ENCODE results near the gene CDH16. TPM values are rescaled to one million over a fixed set of nuclear protein-coding genes. Genes with fewer than 3 reads are reported as not detected.

Gene CDH16
- total and polyA plus RNA-seq, 2 experiments from 2014 or later = not detected

GRCh38 chr16:66873685-66874055 is 45.0 kb downstream of the CDH16 start:
- Mint-ChIP-seq H3K27ac (no peak overlapping the region), H3K27me3 (ENCODE audit: insufficient read depth, low read depth, poor library complexity) (peaks cover 10% of the 10 kb centered on the region), H3K9me3 (no peaks in the 10 kb centered on the region), H3K4me3 (no peak overlapping the region), H3K4me1 (peaks cover 11% of the 10 kb centered on the region), H3K36me3 (ENCODE audit: low read depth) (no peaks in the 10 kb centered on the region)
- H4K20me1 ChIP-seq (replicated peaks; ENCODE audit: insufficient read depth) = no peaks in the 10 kb centered on the region
- no peak overlapping the region for H3K4me2 ChIP-seq
- no peak for TF ChIP-seq JUNB (IDR thresholded peaks at IDR 0.05; ENCODE audit: unreplicated experiment)
- TF ChIP-seq, protein P1, sequence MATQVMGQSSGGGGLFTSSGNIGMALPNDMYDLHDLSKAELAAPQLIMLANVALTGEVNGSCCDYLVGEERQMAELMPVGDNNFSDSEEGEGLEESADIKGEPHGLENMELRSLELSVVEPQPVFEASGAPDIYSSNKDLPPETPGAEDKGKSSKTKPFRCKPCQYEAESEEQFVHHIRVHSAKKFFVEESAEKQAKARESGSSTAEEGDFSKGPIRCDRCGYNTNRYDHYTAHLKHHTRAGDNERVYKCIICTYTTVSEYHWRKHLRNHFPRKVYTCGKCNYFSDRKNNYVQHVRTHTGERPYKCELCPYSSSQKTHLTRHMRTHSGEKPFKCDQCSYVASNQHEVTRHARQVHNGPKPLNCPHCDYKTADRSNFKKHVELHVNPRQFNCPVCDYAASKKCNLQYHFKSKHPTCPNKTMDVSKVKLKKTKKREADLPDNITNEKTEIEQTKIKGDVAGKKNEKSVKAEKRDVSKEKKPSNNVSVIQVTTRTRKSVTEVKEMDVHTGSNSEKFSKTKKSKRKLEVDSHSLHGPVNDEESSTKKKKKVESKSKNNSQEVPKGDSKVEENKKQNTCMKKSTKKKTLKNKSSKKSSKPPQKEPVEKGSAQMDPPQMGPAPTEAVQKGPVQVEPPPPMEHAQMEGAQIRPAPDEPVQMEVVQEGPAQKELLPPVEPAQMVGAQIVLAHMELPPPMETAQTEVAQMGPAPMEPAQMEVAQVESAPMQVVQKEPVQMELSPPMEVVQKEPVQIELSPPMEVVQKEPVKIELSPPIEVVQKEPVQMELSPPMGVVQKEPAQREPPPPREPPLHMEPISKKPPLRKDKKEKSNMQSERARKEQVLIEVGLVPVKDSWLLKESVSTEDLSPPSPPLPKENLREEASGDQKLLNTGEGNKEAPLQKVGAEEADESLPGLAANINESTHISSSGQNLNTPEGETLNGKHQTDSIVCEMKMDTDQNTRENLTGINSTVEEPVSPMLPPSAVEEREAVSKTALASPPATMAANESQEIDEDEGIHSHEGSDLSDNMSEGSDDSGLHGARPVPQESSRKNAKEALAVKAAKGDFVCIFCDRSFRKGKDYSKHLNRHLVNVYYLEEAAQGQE (IDR thresholded peaks at IDR 0.05; ENCODE audit: unreplicated experiment) = no peak
- TF ChIP-seq ZNF114 (CRISPR knock-in tag; IDR thresholded peaks at IDR 0.05) = no peak
- no peak for TF ChIP-seq POLR2AphosphoS5 (IDR thresholded peaks at IDR 0.05; ENCODE audit: low read depth)
- TF ChIP-seq EZH2phosphoT487 (IDR thresholded peaks at IDR 0.05; ENCODE audit: unreplicated experiment) = no peak
- H3F3A ChIP-seq (replicated peaks; ENCODE audit: low read depth) = peaks cover 10% of the 10 kb centered on the region; the same call in 1 of the 2 replicates
- H2AFZ ChIP-seq = no peak overlapping the region
- no peaks in the 10 kb centered on the region for H3K4me1 ChIP-seq (ENCODE audit: insufficient read depth)
- no peaks in the 10 kb centered on the region for H3K79me2 ChIP-seq (replicated peaks; ENCODE audit: insufficient read depth)
- no peaks in the 10 kb centered on the region for H3K27me3 ChIP-seq (ENCODE audit: insufficient read depth)
- no peak overlapping the region for H3K4me3 ChIP-seq
- no peak for ATAC-seq
- no peaks in the 10 kb centered on the region for H3K9me2 ChIP-seq (ENCODE audit: insufficient read depth)
- no peak overlapping the region for H3K27ac ChIP-seq (ENCODE audit: low read depth)
- no peaks in the 10 kb centered on the region for H3K36me3 ChIP-seq (ENCODE audit: insufficient read depth)
- DNase-seq (ENCODE audit: low spot score) = peak; percentile 15

GRCh38 chr16:66872943-66873684 is 45.6 kb downstream of the CDH16 start:
- Histone ChIP-seq H2AFZ (peak overlapping the region; percentile 100), H3K4me1 (ENCODE audit: insufficient read depth) (no peaks in the 10 kb centered on the region), H3K27ac (ENCODE audit: low read depth) (0 out of 2 replicates have a peak overlapping the region, but pooled peaks have one; percentile 39), H3K27me3 (ENCODE audit: insufficient read depth) (no peaks in the 10 kb centered on the region), H3K79me2 (replicated peaks; ENCODE audit: insufficient read depth) (no peaks in the 10 kb centered on the region), H3K36me3 (ENCODE audit: insufficient read depth) (no peaks in the 10 kb centered on the region), H3K9me2 (ENCODE audit: insufficient read depth) (no peaks in the 10 kb centered on the region), H3F3A (replicated peaks; ENCODE audit: low read depth) (peaks cover 10% of the 10 kb centered on the region; the same call in 1 of the 2 replicates), H4K20me1 (replicated peaks; ENCODE audit: insufficient read depth) (no peaks in the 10 kb centered on the region), H3K4me2 (peak overlapping the region; percentile 75), H3K4me3 (peak overlapping the region; percentile 61)
- peaks cover 11% of the 10 kb centered on the region for H3K4me1 Mint-ChIP-seq
- ATAC-seq (peak; percentile 97), DNase-seq (ENCODE audit: low spot score) (peak; percentile 94)
- no peaks in the 10 kb centered on the region for H3K9me3 Mint-ChIP-seq
- peak overlapping the region; percentile 81 for H3K4me3 Mint-ChIP-seq
- H3K27me3 Mint-ChIP-seq (ENCODE audit: insufficient read depth, low read depth, poor library complexity) = peaks cover 8% of the 10 kb centered on the region
- H3K27ac Mint-ChIP-seq = peak overlapping the region; percentile 93
- no peaks in the 10 kb centered on the region for H3K36me3 Mint-ChIP-seq (ENCODE audit: low read depth)
- TF ChIP-seq ETS1 (IDR thresholded peaks at IDR 0.05) = no peak
- TF ChIP-seq POLR2AphosphoS5 (IDR thresholded peaks at IDR 0.05; ENCODE audit: low read depth) = 0 out of 2 replicates have a peak, but pooled peaks have one; percentile 53
- no peak for TF ChIP-seq ZNF114 (CRISPR knock-in tag; IDR thresholded peaks at IDR 0.05)
- peak; percentile 76 for TF ChIP-seq CREB1 (CRISPR knock-in tag; IDR thresholded peaks at IDR 0.05; ENCODE audit: low read depth)
- TF ChIP-seq ZNF462 (CRISPR knock-in tag; IDR thresholded peaks at IDR 0.05) = 0 out of 2 replicates have a peak, but pooled peaks have one; percentile 20

Measured in GM23338 (cell line).